Upper lobe of left lung (tissue), 6 donors: ENCODE results near the gene ATXN2L. TPM values are rescaled to one million over a fixed set of nuclear protein-coding genes. Genes with fewer than 3 reads are reported as not detected.

Source experiments
- ATAC-seq, 2 donors: fragments of 200-7000 bp; cut with Tn5 transposase; one replicate each; pipeline ENCODE4 v1.9.1; 2022; ENCODE audit warnings: mild to moderate bottlenecking in 2 of 2, moderate library complexity in 2 of 2; ENCODE audit not compliant: low FRiP score in 2 of 2
- DNase-seq, 2 donors: peaks; one replicate each; pipeline ENCODE4 v3.0.0-alpha.2; 2019 to 2020
- H3K27ac ChIP-seq, 4 donors: fragments of 200-600 bp; sonication (generic); one replicate each; pipeline ENCODE4 v1.5.1; 2016 to 2019
- H3K27me3 ChIP-seq, 4 donors: fragments of 200-600 bp; sonication (generic); one replicate each; pipeline ENCODE4 v1.5.1; 2017 to 2019
- H3K36me3 ChIP-seq, 4 donors: fragments of 200-600 bp; sonication (generic); one replicate each; pipeline ENCODE4 v1.5.1; 2016 to 2019
- H3K4me1 ChIP-seq, 4 donors: fragments of 200-600 bp; sonication (generic); one replicate each; pipeline ENCODE4 v1.5.1; 2018 to 2019
- H3K4me3 ChIP-seq, 4 donors: fragments of 200-600 bp; sonication (generic); one replicate each; pipeline ENCODE4 v1.5.1; 2017 to 2019; ENCODE audit warnings: mild to moderate bottlenecking in 2 of 4, moderate library complexity in 1 of 4
- H3K9me3 ChIP-seq, 4 donors: fragments of 200-600 bp; sonication (generic); one replicate each; pipeline ENCODE4 v1.5.1; 2018 to 2019
- EP300 ChIP-seq, 4 donors: sonication (generic); formaldehyde crosslinking; IDR thresholded peaks; one replicate each; pipeline ENCODE4 v1.5.1; 2017; ENCODE audit warnings: antibody characterized with exemption in 4 of 4, control low read depth in 2 of 4
- POLR2A ChIP-seq, 4 donors: fragments of 450-650 bp; IDR thresholded peaks; one replicate each; pipeline ENCODE4 v1.5.1; 2016 to 2017; ENCODE audit warnings: antibody characterized with exemption in 4 of 4, mild to moderate bottlenecking in 2 of 4
- POLR2AphosphoS5 ChIP-seq, 2 donors: sonication (generic); formaldehyde crosslinking; IDR thresholded peaks; one replicate each; pipeline ENCODE4 v1.5.1; 2017; ENCODE audit warnings: antibody characterized with exemption in 2 of 2
- WGBS, 2 donors: methylation state at CpG; one replicate each; pipeline ENCODE4 v1.1.5; 2017 to 2018; 5-methylcytosine and 5-hydroxymethylcytosine counted together
- total RNA-seq, 6 donors: library from RNA; depleted of rRNA in 4 of 6; stranded (reverse); fragments of >200 nt in 4 of 6; gene quantifications; one replicate each; pipeline versions ENCODE4 v1.1.0 to v1.2.1, GENCODE V29; 2016 to 2021
- TF ChIP-seq, protein P1 (sequence below), 6 experiments: fragments of 450-650 bp in 4 of 6; fragments of 200-600 bp in 2 of 6; sonication (generic) in 2 of 6; IDR thresholded peaks; one replicate each; pipeline ENCODE4 v1.5.1; 2016 to 2019; ENCODE audit warnings: antibody characterized with exemption in 6 of 6
- donor health status: DM: no; HTN: no; CAD: no; lungs with moderate emphysema.
- donor health status: DM: no; HTN: yes; CAD: no; lungs with severe emphysema.

The ATXN2L gene
- total RNA-seq, 6 donors from 2014 or later = 90.9 to 291 (median 128) TPM

DNA sequence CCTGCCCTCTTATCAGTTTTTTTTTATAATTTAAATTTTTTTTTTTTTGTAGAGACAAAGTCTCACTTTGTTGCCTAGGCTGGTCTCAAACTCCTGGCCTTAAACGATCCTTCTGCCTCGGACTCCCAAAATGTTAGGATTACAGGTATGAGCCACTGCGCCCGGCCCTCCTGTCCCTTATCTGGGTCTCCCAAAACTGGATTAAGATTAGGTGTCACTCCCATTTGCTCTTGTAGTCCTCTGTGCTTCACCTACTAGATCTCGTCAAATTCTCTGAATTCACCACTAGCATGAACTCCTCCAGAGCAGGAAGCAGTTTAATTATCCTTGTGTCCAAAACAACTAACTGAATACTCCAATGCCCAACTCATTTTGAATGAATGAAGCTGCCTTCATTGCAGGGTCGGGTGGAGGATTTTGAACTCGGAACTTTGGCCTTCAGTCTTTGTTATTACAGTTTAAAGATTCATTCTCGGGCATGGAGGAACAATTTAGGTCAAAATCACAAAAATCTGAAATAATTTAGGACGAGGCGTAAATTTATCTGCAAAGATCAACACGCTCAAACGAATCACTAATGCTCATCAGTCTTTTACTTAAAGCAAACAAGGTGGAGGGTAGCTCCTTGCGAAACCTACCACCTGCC lies 802 bp upstream of the ATXN2L start:
- WGBS, 2 donors = 34 to 40% methylated on average over 13 of the region's 13 CpGs
- Histone ChIP-seq H3K36me3 (peaks cover 5 to 20% (median 14%) of the 10 kb centered on the region in 4 donors), H3K9me3 (no peaks in the 10 kb centered on the region), H3K27ac (peak overlapping the region; percentile 97 to 100 (median 98)), H3K4me3 (peak overlapping the region in 3 of 4 donors; percentile 85 to 99 (median 93)), H3K27me3 (no peaks in the 10 kb centered on the region), H3K4me1 (peaks cover 15 to 30% (median 21%) of the 10 kb centered on the region in 4 donors)
- no peak for TF ChIP-seq EP300 (IDR thresholded peaks at IDR 0.05)
- TF ChIP-seq POLR2A (IDR thresholded peaks at IDR 0.05) = no peak
- TF ChIP-seq POLR2AphosphoS5 (IDR thresholded peaks at IDR 0.05) = no peak
- TF ChIP-seq, protein P1, sequence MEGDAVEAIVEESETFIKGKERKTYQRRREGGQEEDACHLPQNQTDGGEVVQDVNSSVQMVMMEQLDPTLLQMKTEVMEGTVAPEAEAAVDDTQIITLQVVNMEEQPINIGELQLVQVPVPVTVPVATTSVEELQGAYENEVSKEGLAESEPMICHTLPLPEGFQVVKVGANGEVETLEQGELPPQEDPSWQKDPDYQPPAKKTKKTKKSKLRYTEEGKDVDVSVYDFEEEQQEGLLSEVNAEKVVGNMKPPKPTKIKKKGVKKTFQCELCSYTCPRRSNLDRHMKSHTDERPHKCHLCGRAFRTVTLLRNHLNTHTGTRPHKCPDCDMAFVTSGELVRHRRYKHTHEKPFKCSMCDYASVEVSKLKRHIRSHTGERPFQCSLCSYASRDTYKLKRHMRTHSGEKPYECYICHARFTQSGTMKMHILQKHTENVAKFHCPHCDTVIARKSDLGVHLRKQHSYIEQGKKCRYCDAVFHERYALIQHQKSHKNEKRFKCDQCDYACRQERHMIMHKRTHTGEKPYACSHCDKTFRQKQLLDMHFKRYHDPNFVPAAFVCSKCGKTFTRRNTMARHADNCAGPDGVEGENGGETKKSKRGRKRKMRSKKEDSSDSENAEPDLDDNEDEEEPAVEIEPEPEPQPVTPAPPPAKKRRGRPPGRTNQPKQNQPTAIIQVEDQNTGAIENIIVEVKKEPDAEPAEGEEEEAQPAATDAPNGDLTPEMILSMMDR (IDR thresholded peaks at IDR 0.05) = no peak
- DNase-seq = no peak
- ATAC-seq = no peak

DNA sequence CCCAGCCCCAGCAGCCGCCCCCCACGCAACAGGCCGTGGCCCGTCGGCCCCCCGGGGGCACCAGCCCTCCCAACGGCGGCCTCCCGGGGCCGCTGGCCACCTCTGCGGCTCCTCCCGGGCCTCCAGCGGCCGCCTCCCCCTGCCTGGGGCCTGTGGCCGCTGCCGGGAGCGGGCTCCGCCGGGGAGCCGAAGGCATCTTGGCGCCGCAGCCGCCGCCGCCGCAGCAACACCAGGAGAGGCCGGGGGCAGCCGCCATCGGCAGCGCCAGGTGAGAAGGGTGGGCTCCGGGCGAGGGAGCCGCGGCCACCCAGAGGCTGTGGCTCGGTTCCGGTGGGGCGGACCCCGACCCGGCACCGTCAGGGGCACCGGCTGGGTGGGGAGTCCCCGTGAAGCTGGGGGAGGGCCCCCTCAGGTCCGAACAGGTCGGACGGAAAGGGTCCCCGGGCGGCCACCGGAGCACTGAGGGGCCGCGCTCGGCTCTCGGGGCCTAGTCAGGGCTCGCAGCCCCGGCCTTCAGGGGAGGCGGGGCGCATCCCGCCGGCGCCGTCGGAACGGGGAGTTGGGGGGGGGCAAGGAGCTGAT lies 583 bp downstream of the ATXN2L start:
- peak overlapping the region; percentile 97 to 100 (median 98) for H3K27ac ChIP-seq
- peaks cover 13 to 34% (median 28%) of the 10 kb centered on the region in 4 donors for H3K36me3 ChIP-seq
- peak overlapping the region; percentile 85 to 99 (median 95) for H3K4me3 ChIP-seq
- WGBS, 2 donors = 1% methylated on average over 40 of the region's 62 CpGs; no CpG with 5 or more reads in 1 of the 2 donors
- TF ChIP-seq, protein P1 (IDR thresholded peaks at IDR 0.05) = no peak
- TF ChIP-seq POLR2A (IDR thresholded peaks at IDR 0.05) = no peak
- no peak for TF ChIP-seq EP300 (IDR thresholded peaks at IDR 0.05)
- TF ChIP-seq POLR2AphosphoS5 (IDR thresholded peaks at IDR 0.05) = no peak
- ATAC-seq (peak in 1 of 2 donors; percentile 0), DNase-seq (no peak)
- peaks cover 15 to 30% (median 21%) of the 10 kb centered on the region in 4 donors for H3K4me1 ChIP-seq
- no peaks in the 10 kb centered on the region for H3K9me3 ChIP-seq
- H3K27me3 ChIP-seq = no peaks in the 10 kb centered on the region

DNA sequence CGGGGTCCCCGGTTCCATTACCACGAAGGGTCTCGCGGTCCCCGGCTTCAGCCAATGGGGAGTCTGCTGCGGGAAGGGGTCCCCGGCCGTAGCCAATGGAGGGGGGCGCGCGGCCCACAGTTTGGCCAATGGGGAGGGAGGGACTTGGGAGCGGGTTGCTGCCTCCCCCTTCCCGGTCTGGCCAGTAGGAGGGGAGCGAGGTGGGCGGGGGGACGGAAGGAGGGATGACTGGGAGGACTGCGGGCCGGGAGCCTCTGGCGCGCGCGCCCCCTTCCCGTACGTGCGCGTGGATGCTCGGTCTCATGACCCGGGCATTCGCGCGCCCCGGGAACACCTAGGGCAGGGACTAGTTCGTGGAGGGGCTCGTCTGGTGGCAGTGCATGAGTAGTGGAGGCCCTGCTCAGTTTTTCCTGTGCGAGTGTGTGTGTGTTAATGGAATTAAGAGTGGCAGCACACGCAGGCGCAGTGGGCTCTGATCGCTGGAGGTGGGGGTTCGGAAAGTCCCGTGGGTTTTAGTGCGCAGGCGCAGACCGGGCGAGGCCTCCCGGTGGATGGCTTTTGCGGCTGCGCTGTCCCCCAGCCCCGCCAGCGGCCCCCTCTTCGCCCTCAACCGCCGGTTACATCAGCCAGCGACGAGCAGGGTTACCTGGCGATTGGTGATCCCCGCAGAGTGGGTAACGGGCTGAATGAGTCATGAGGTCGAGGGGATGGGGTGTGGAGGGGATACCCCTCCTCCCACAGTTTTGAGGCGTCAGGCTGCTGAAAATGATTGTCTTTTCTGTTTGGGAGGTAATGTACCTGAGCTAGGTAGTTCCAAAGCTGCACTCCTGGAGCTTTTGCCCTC lies 1.3 kb downstream of the ATXN2L start:
- H3K27ac ChIP-seq = peak overlapping the region; percentile 97 to 100 (median 98)
- H3K4me3 ChIP-seq = peak overlapping the region; percentile 85 to 99 (median 95)
- no peaks in the 10 kb centered on the region for H3K27me3 ChIP-seq
- TF ChIP-seq POLR2A (IDR thresholded peaks at IDR 0.05) (peak in 2 of 4 donors; percentile 47 to 78), POLR2AphosphoS5 (IDR thresholded peaks at IDR 0.05) (peak in 1 of 2 donors; percentile 77), EP300 (IDR thresholded peaks at IDR 0.05) (peak in 1 of 4 donors; percentile 49)
- TF ChIP-seq, protein P1 (IDR thresholded peaks at IDR 0.05) = peak in 5 of 6 experiments; percentile 23 to 67 (median 55)
- peak; percentile 95 to 96 for DNase-seq
- WGBS, 2 donors = 0 to 1% methylated on average over 25 to 41 of the region's 60 CpGs
- peaks cover 17 to 41% (median 35%) of the 10 kb centered on the region in 4 donors for H3K36me3 ChIP-seq
- no peaks in the 10 kb centered on the region for H3K9me3 ChIP-seq
- H3K4me1 ChIP-seq = peaks cover 15 to 30% (median 21%) of the 10 kb centered on the region in 4 donors
- ATAC-seq = peak; percentile 96 to 97

DNA sequence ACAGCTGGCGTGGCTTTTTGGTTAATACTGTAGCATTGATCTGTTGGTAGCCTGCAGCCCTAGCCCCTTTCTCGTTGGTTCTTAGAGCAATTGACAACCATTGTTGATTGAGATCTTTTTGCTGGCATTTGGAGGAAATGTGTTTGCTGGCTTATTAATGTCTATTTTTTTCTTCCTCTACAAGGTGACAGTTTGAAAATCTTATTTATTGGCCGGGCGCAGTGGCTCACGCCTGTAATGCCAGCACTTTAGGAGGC lies 1.8 kb downstream of the ATXN2L start:
- peak overlapping the region; percentile 85 to 99 (median 95) for H3K4me3 ChIP-seq
- peaks cover 21 to 46% (median 40%) of the 10 kb centered on the region in 4 donors for H3K36me3 ChIP-seq
- 34 to 48% methylated on average over 5 of the region's 5 CpGs for WGBS, 2 donors
- H3K4me1 ChIP-seq = peaks cover 15 to 30% (median 21%) of the 10 kb centered on the region in 4 donors
- no peaks in the 10 kb centered on the region for H3K27me3 ChIP-seq
- peak overlapping the region; percentile 97 to 100 (median 98) for H3K27ac ChIP-seq
- TF ChIP-seq POLR2AphosphoS5 (IDR thresholded peaks at IDR 0.05) (no peak), POLR2A (IDR thresholded peaks at IDR 0.05) (no peak), EP300 (IDR thresholded peaks at IDR 0.05) (no peak)
- TF ChIP-seq, protein P1 (IDR thresholded peaks at IDR 0.05) = no peak
- no peaks in the 10 kb centered on the region for H3K9me3 ChIP-seq
- ATAC-seq (no peak), DNase-seq (no peak)
